GM13976 (cell line): Measurements from ENCODE around the gene CYSRT1.

Experiments used
- DNase-seq: peaks from one replicate; pipeline ENCODE4 v3.0.0; 2012; ENCODE audit warnings: low spot score
- CTCF ChIP-seq: IDR thresholded peaks from 2 replicates; pipeline ENCODE4 v1.5.1; 2012; ENCODE audit warnings: borderline replicate concordance, mild to moderate bottlenecking; ENCODE audit not compliant: insufficient read depth; ENCODE audit errors: extremely low read depth, missing control alignments, control extremely low read depth
- in situ Hi-C: fragments of 300-500 bp; cut with MboI; formaldehyde crosslinking; loops from one replicate; pipeline ENCODE4 v1.12.0; 2022; ENCODE audit warnings: low sequenced_read_pairs, mixed read lengths, inconsistent platforms; ENCODE audit not compliant: unreplicated experiment

CYSRT1 gene

DNA sequence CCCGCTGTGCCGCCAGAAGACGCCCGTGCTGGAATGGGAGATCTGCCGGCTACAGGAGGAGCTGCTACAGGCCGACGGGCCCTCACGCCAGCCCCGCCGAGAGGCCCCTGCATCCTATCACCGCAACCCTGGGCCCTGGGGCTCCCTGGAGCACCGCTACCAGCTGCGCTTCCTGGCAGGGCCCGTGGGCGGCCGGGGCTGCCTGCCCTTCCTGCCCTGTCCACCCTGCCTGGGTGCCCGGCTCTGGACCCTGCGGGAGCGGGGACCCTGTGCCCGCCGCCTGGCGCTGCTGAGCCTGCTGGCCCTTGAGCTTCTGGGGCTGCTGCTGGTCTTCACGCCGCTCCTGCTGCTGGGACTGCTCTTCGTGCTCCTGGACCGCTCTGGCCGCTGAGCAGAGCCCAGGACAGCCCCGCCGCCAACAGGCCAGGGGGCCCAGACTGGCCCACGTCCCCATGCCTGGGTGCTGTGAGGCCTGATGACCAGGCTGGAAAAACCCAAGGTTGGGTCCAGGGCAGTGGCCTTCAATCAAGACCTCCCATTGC lies 6.7 kb upstream of the CYSRT1 start:
- TF ChIP-seq CTCF, result no peak
- DNase-seq, result no peak
- in situ Hi-C loops, result no loop called here

GRCh38 chr9:137218754-137219271 lies 6.2 kb upstream of the CYSRT1 start:
- DNase-seq, result no peak
- TF ChIP-seq CTCF, result no peak
- in situ Hi-C loops, result no loop called here

GRCh38 chr9:137219757-137220316 lies 5.1 kb upstream of the CYSRT1 start:
- no peak for DNase-seq
- no peak for TF ChIP-seq CTCF
- in situ Hi-C loops, result no loop called here

DNA sequence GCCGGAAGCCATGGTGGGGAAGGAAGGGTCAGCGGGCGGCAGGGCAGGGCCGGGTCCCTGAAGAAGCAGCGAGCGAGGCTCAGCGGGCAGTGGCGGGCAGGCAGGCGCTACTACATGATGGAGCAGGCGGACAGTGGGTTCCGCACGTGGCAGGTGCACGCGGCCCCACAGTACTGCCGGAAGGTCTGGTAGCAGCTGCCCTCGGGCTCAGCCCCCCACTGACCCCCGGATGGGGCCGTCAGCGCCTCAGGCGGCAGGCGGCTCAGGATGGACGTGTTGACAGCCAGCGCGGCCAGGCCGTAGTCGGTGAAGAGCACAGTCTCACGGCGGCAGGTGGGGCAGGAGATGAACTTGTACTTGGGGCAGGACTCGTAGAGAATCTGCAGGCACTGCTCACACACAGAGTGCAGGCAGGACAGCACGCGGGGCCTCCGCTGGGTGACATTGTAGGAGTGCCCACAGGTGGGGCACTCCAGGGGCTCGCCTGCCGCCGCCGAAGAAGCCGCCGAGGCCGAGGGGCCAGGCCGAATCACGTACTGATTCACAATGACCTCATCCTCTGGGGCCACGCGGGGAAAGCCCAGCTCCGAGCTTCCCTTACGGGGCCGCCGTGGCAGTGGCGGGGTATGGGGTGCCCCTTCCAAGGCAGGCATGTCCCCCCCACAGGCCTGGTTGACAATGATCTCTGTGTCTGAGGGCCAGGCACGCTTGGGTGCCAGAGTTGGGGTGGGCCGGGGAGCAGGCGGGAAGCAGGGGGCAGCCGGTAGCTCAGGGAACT lies 4.5 kb upstream of the CYSRT1 start:
- in situ Hi-C loops, result no loop called here
- no peak for DNase-seq
- no peak for TF ChIP-seq CTCF

DNA sequence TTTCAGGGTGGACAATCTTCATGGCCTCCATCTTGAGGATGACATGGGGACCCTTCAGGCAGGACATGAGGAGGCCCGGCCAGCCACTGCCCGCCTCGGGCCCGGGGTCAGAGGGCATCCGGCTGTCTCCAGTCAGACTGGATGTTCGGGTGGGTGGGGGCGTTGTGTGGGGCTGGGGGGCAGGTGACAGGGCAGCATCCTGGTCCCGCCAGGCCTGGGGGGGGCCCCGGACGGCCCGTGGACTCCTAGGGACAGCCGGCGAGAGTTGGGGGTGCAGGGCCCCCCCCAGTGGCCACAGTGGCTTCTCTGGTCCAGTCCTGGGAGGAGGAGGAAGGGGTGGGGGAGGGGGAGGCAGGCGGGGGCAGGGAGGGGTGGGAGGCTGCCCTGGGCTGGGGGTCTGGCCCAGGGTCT lies 3.9 kb upstream of the CYSRT1 start:
- in situ Hi-C loops, result no loop called here
- no peak for DNase-seq
- no peak for TF ChIP-seq CTCF

- in situ Hi-C loops, result no loop called here
- DNase-seq, result no peak
- TF ChIP-seq CTCF, result no peak
Measured at GRCh38 chr9:137221506-137222111, 3.4 kb upstream of the CYSRT1 start.
